Measurements from ENCODE around the gene TSHZ3.

DNA sequence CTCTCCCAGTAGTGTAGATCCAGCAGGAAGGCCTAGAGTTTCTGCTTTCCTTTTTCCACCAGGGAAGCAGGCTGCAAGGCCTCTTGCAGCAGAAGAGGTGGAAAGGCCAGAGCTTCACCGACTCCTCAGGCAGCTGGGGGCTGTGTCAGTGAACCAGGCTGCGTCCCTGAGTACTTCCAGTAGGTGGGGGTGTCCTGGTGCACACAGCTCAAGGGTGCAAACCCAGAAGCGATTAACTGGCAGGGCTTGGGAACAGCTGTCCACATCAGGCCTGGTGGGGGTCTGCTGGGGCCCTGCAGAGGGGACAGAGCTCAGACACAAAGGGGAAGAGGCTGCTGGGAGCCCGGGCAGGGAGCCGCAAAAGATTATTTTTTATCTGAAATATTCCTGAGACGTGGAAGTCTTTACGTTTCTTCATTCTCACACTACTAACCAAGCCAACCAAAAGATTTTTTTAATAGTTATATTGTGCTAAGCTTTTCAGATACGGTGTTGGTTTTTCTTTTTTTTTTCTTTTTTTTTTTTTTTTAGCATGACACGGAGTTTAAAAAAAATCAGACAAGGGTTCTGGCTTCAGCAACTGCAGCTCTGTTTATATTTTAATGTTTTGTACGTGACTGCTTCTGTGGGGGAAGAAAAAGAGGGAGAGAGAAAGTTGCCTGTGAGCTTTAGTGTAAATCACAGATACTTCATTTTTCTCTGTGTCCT lies 11.0 kb downstream of the TSHZ3 start:
- TF ChIP-seq, protein P1, sequence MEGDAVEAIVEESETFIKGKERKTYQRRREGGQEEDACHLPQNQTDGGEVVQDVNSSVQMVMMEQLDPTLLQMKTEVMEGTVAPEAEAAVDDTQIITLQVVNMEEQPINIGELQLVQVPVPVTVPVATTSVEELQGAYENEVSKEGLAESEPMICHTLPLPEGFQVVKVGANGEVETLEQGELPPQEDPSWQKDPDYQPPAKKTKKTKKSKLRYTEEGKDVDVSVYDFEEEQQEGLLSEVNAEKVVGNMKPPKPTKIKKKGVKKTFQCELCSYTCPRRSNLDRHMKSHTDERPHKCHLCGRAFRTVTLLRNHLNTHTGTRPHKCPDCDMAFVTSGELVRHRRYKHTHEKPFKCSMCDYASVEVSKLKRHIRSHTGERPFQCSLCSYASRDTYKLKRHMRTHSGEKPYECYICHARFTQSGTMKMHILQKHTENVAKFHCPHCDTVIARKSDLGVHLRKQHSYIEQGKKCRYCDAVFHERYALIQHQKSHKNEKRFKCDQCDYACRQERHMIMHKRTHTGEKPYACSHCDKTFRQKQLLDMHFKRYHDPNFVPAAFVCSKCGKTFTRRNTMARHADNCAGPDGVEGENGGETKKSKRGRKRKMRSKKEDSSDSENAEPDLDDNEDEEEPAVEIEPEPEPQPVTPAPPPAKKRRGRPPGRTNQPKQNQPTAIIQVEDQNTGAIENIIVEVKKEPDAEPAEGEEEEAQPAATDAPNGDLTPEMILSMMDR (IDR thresholded peaks at IDR 0.05) = peak in 4 of 6 experiments; percentile 20 to 40 (median 34)
- TF ChIP-seq POLR2A (IDR thresholded peaks at IDR 0.05) = no peak

Data from esophagus squamous epithelium (tissue), 4 donors.